IPS DF 4.7 (cell line): ENCODE results near the gene STAU1.
"Not testable (repeated sequence)": the region's sequence is repeated elsewhere in the genome, so short reads cannot be mapped to it uniquely, and the experiment has no call there.

Experiments
- DNase-seq: peaks from one replicate; pipeline ENCODE4 v3.0.0-alpha.2; 2013; ENCODE audit warnings: low spot score; ENCODE audit errors: extremely low read depth

The STAU1 gene

DNA sequence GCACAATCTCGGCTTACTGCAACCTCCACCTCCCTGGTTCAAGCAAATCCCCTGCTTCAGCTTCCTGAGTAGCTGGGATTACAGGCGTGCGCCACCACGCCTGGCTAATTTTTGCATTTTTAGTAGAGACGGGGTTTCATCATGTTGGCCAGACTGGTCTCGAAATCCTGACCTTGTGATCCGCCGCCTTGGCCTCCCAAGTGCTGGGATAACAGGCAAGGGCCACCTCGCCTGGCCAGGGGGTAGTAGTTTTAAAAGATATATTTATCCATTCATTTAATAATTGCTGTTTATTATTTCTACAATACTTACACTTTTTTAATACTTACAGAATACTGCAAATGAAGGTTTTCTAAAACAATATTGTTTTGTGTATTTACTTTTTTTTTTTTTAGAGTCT lies 15.6 kb upstream of the STAU1 start:
- DNase-seq, result no peak

DNA sequence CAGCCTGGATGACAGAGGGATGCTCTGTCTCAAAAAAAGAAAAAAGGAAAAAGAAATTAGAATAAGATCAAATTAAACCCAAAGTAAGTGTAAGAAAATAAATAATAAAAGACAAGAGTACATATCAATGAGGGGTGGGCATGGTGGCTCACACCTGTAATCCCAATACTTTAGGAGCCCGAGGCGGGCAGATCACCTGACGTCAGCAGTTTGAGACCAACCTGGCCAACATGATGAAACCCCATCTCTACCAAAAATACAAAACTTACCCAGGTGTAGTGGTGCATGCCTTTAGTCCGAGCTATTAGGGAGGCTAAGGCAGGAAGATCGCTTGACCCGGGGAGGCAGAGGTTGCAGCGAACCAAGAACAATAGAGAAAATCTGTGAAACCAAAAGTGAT lies 14.9 kb upstream of the STAU1 start:
- no peak for DNase-seq

DNA sequence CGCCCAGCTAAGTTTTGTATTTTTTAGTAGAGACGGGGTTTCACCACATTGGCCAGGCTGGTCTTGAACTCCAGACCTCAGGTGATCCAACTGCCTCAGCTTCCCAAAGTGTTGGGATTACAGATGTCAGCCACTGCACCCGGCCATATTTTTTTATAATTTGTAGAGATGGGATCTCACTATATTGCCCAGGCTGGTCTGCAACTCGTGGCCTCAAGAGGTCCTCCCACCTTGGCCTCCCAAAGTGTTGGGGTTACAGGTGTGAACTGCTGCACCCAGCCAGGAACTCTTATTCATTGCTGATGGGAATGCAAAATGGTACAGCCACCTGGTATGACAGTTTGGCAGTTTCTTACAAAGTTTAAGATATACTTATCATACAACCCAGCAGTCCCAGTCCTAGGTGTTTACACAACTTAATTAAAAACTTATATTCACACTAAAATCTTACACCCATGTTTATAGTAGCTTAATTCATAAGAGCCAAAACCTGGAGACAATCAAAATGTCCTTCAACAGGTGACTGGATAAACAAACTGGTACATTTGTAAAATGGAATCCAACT lies 11.7 kb upstream of the STAU1 start:
- no peak for DNase-seq

DNA sequence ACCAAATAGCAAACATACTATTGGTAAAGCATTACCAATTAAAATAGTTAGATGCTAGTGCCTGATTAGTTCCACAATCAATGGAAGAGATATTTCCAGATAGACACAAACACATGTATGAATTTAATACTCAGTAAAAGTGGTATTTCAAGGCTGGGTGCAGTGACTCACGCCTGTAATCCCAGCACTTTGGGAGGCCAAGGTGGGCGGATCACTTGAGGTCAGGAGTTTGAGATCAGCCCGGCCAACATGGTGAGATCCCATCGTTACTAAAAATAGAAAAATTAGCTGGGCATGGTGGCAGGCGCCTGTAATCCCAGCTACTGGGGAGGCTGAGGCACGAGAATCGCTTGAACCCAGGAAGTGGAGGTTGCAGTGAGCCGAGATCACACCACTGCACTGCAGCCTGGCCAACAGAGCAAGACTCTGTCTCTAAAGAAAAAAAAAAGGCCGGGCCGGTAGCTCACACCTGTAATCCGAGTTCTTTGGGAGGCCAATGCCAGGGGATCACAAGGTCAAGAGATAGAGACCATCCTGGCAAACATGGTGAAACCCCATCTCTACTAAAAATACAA lies 4.9 kb upstream of the STAU1 start:
- DNase-seq, result not testable (repeated sequence)

DNA sequence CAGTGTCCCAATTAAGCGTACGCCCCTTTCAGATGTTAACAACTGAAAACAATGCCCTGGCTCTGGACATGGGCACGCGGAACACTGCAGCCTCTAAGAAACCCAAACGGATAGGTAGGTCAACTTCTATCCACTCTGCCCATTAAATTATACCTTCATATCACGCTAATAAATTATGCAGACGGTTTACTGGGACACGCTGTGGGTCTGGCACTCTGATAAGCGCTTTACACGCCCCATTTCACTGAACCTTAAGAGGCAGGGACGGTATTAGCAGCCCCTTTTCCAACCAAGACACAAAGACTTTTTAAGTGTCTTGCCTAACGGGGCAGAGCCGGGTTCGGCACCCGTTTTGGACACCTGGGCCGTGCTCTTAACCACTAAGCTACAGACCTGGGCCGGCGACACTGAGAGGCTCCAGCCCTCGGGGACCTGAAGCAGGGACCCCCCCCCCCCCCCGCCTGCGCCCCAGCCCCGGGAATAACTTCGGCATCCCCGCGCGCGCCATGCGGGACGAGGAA lies 744 bp downstream of the STAU1 start:
- DNase-seq, result no peak

DNA sequence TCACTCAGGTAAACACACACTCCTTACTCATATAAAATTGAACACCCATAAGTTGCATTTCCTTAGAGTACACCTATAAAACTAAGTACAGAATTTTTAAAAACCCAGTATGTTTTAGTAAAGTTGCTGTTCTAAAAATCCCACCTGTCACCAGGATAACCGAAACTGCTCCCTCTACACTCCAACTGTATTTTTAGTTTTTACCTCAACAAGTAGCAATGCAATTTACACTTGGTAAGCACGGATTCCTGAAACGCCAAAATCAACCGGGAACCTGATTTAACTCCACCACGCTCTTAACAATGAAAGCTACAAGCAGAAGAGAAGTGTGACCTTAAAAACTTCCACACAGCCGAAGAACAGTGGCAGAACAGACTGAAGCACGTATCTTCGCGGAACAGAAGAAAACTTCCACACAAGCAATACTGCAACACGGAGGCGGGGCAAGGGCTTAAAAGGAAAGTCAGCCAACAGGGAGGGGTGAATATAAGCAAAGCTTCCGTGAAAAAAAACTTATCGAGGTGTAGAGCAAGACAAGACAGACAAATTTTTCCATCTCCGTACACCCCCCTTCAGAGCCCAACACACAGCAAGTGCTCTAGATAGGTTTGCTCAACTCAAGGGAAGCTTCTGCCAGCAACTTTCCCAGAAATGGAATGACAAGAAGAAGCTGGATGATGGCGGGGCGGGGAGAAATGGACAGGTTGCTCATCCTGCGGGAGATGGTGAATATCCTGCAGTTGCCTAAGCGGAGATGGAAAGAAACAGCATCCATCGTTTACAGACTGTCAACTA lies 1.4 kb downstream of the STAU1 start:
- no peak for DNase-seq

DNA sequence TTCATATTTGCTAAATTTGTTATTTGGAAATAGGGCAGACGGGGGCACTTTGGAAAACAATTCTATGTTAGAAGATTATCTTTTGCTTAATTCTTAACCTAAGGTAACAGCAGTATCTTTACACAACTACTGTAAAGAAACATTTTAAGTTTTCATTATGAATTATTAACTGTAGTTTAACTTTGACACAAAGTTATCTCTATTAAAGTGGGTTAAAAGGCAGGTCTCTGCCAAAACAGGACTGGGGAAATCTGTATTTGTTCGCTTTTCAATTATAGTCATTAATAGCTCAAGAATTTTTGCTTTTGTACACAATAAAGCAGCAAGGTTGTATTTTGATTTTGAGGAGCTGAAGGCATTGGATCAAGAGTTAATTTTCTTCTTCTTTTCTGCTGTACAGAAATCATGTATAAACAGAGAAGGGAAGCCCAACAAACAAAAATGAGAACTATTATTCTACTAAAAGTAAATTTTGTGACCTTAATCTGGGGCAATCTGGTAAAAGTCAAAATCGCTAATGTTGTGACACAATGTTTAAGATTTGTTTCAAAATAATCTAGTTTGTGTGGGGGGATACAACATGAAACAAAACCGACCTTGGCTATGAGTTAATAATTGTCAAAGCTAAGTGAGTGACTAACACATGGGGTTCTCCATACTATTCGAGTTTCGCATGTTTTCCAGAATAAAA lies 2.9 kb downstream of the STAU1 start:
- no peak for DNase-seq

DNA sequence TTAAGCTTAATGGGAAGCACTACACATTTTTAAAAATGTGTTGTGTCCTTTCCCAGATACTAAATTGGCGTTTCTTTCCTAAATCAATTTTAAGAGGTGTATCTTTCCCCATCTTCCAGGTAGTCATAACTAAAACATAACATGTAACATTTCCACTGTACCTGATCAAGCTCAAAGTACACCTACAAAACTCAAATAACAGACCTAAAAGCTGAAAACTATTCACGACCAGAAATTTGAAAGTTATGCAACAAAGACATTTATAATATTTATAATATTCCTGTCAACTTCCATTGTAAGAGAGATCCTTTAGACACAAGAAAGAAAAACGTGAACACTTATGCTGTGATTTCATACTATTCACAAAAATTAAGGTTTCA lies 3.5 kb downstream of the STAU1 start:
- no peak for DNase-seq

DNA sequence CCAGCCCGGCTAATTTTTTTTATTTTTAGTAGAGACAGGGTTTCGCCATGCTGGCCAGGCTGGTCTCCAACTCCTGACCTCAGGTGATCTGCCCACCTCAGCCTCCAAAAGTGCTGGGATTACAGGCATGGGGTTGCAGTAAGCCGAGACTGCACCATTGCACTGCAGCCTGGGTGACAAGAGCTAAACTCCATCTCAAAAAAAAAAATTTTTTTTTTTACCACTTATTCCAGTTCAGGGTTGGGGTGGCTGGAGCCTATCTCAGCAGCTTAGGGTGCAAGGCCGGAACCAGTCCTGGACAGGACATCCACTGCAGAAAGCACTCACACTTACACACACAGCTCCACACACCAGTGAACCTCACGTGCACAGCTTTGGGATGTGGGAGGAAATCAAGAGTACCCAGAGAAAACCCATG lies 4.0 kb downstream of the STAU1 start:
- not testable (repeated sequence) for DNase-seq

DNA sequence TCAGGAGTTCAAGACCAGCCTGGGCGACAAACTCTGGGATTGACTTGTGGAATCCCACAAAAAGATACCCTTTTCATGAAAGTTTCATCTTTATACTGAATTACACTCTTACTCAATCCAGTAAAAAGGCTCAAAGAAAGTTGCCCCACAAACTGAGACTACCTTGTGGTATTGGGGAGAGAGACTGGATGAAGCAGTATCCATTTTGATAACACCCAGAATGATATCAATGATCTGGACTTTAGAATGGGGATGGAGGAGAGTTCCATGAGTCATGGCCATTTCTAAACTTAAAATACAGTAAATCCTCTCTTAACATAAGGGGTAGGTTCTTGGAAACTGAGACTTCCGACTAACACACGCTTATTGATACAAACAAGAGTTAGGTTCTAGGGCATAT lies 4.7 kb downstream of the STAU1 start:
- DNase-seq, result no peak

DNA sequence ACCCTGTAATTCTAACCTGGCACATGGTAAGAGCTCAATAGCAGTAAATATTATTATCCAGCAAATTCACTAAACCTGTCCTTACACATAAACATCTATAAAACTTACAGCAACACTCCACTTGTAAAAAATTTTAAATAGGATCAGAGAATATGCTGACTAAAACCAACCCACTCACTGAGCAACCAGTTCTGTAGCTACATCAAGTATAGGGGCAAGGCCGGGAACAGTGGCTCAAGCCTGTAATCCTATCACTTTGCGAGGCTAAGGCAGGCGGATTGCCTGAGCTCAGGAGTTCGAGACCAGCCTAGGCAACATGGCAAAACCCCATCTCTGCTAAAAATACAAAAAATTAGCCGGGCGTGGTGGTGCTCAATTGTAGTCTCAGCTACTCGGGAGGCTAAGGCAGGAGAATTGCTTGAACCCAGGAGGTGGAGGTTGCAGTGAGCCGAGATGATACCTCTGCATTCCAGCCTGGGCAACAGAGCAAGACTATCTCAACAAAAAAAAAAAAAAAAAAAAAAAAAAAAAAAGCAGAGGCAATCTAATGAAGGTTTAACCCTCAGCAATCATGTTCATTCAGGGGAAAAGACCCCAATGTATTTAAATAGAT lies 6.8 kb downstream of the STAU1 start:
- no peak for DNase-seq

DNA sequence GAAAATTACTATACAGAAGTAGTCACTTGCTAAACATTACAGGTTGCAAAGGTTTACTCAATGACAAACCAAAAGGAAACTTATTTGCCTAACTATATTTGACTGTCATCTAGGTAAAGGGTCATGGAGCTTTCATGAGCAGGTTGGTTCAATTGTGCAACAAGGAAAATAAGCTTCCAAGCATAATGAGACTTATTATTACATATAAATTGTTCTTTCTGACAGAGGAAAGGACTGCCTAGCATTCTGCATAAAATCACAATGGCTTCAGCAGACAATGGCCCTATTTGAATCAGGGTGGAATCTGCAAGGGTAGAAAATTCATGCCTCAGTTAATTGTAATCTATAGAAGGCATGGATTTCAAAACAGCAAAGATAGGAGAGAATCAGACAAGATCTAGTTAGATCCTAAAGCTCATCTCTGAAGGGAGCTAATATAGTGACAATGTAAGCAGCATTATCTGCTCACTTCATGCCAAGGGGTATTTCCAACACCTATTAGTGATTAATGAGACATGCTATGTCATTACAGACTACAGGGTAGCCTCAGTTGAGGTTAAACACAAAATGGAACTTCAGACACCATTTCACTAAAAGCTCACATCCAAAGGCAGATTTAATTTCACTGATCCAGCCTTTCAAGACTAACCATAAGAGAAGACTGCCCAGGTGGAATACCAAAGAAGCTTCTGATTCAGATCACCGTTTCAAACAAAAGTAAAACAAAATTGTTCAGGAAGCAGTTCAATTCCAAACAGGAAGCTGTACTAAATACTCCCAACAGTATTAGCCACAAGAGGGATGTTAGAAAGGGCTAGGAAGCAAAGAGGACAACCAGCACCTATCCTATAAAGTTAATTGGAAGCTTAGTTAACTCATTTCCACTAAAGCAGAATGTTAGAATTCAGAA lies 8.5 kb downstream of the STAU1 start:
- DNase-seq, result no peak

DNA sequence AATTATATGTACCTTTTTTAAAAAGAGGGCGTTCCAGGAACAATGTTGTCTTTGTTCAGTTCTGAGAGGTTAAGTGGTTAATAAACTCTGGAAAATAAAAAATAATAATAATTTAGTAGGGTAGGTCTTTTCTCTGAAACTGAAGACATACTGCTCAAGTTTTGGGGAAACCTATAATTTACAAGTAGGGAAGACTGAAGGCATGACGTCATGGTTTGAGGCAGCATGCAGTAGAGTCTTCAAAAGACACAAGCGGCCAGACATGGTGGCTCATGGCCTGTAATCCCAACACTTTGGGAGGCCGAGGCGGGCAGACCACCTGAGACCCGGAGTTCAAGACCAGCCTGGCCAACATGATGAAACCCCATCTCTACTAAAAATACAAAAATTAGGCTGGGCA lies 14.0 kb downstream of the STAU1 start:
- DNase-seq, result no peak

DNA sequence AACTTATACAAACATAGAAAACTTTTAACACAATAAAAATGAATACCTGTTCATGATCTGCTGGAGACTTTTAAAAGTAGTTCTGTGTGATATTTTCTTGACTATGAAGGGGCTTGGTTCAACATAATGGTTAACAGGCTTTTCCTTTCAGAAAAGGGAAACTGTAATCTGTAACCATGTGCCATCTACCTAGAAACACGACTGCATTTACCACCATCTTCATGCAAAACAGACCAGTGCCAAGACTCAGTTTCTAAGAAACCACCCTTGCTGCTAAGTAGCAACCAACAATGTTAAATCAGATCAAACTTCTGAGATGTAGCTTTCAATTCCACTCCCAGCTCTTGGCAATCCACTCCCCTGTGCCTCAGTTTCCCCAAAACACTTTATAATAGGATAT lies 15.7 kb downstream of the STAU1 start:
- DNase-seq, result no peak

DNA sequence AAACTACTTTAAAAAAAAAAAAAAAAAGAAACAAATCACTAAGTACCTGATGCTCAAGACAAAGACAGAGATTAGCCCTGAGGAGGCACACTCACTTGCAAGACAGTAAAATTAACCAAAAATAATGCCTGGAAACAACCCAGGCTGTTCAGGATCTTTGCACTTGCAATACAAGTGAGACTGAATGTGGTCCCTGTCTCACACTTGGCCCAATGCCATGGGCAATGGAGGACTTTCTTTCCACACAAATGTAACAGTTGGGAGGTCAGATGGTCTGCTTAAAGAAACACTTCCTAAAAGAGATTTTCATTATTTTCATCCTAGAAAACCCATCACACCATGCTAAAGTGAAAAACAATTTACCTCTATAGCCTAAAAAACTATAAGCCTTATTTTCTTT lies 16.2 kb downstream of the STAU1 start:
- no peak for DNase-seq

DNA sequence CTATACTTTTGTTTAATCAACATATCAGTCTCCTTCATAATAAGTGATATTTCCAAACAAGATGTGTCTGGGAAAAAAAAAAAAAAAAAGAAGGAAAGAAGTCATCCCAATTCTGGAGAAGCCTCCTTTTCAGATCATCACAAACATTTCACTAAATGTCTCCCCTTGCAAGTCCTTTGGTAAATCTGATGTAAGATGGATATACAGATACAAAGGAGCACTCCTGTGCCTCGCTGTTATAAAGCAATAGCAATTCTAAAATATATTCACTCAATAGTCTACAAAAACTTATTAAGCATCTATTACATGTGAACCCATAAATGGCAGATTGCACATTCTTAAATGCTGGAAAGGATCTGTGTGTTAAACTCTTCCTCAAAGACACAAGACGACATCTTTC lies 17.4 kb downstream of the STAU1 start:
- no peak for DNase-seq

DNA sequence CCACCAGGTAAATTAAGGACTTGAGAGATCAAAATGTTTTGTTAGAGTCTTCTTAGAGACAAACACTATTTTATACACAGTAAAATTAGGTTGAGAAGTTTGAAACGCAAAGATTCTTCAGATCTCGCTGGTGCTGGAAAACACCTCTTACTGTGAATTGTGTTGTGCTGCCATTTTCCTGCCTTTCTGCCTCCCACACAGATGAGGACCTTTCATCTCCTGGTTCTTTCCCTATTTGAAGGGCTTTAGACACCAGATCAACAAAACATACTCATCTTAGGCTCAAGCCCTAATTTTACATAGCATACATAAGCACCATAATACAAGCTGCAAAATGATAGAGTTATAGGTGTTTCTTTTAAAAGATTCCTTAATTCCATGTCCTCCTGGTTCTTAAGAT lies 18.6 kb downstream of the STAU1 start:
- no peak for DNase-seq

DNA sequence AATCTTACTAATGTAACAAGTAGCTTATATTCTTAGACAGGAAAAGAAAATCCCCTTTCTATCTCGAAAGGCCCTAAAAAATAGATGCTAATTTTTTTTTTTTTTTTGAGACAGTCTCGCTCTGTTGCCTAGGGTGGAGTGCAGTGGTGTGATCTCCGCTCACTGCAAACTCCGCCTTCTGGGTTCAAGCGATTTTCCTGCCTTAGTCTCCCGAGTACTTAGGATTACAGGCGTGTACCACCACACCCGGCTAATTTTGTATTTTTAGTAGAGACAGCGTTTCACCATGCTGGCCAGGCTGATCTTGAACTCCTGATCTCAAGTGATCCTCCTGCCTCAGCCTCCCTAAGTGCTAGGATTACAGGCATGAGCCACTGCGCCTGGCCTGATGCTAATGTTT lies 19.3 kb downstream of the STAU1 start:
- DNase-seq, result not testable (repeated sequence)

DNA sequence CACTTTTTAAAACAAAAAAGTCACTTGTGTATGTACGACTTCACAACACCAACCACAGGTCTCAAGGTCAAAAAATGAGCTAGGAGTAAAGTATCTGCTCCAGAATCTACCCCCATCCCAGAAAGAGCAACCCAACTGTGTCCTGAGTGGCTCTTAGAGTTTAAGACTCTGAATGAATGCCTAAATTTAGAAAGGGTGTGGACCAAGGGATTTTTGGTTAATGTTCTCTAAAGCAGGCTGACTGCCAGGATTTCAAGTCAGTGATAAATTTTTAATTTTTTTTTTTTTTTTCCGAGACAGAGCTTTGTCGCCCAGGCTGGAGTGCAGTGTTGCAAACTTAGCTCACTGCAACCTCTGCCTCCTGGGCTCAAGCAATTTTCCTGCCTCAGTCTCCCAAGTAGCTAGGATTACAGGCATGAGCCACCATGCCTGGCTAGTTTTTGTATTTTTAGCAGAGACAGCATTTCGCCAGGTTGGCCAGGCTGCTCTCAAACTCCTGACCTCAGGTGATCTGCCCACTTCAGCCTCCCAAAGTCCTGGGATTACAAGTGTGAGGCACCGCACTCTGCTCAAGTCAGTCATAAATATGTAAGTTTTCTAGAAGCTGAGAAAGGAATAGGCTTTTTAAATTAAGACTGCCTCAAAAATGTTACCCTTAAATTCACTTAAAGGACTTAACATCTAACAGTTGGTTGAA lies 20.2 kb downstream of the STAU1 start:
- no peak for DNase-seq
